ENCODE data around the gene MGAT5B. TPM values are rescaled to one million over a fixed set of nuclear protein-coding genes. Genes with fewer than 3 reads are reported as not detected.

MGAT5B gene
- total RNA-seq, 1 experiment from 2014 or later = 5.3 TPM

Other genes starting within 250 kb of the MGAT5B start
- not detected in 2 replicates for gene ST6GALNAC1, start 224.6 kb upstream of the MGAT5B start, total RNA-seq (2014; rRNA removed; shearing (Covaris generic))
- 149 and 167 TPM in 2 replicates for gene MXRA7, start 157.4 kb upstream of the MGAT5B start, total RNA-seq (2014; rRNA removed; shearing (Covaris generic))
- 29.3 and 33.4 TPM in 2 replicates for gene JMJD6, start 141.8 kb upstream of the MGAT5B start, total RNA-seq (2014; rRNA removed; shearing (Covaris generic))
- 77.5 and 112 TPM in 2 replicates for gene METTL23, start 141.6 kb upstream of the MGAT5B start, total RNA-seq (2014; rRNA removed; shearing (Covaris generic))
- gene SRSF2, start 131.1 kb upstream of the MGAT5B start, total RNA-seq (2014; rRNA removed; shearing (Covaris generic)) = 225 and 330 TPM in 2 replicates
- gene MFSD11, start 130.3 kb upstream of the MGAT5B start, total RNA-seq (2014; rRNA removed; shearing (Covaris generic)) = 33.5 and 36.7 TPM in 2 replicates

All from H4 (cell line).